Measurements from ENCODE around the gene EP400.

DNA sequence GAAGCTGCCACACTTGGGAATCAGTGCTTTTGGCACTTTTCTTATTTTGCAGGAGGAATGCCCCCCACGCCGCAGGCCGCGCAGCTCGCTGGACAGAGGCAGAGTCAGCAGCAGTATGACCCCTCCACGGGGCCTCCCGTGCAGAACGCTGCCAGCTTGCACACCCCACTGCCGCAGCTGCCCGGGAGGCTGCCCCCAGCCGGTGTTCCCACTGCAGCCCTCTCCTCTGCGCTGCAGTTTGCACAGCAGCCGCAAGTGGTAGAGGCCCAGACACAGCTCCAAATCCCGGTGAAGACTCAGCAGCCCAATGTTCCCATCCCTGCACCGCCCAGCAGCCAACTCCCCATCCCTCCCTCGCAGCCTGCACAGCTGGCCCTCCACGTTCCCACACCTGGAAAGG, 32.3 kb downstream of the EP400 start:
- TF ChIP-seq CEBPB (IDR thresholded peaks at IDR 0.05; ENCODE audit: low read depth, low read length) (no peak), BHLHE40 (IDR thresholded peaks at IDR 0.05; ENCODE audit: low read depth, low read length) (no peak)
- TF ChIP-seq, protein P1, sequence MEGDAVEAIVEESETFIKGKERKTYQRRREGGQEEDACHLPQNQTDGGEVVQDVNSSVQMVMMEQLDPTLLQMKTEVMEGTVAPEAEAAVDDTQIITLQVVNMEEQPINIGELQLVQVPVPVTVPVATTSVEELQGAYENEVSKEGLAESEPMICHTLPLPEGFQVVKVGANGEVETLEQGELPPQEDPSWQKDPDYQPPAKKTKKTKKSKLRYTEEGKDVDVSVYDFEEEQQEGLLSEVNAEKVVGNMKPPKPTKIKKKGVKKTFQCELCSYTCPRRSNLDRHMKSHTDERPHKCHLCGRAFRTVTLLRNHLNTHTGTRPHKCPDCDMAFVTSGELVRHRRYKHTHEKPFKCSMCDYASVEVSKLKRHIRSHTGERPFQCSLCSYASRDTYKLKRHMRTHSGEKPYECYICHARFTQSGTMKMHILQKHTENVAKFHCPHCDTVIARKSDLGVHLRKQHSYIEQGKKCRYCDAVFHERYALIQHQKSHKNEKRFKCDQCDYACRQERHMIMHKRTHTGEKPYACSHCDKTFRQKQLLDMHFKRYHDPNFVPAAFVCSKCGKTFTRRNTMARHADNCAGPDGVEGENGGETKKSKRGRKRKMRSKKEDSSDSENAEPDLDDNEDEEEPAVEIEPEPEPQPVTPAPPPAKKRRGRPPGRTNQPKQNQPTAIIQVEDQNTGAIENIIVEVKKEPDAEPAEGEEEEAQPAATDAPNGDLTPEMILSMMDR (conservative IDR thresholded peaks at IDR 0.05; ENCODE audit: low read depth, low read length), result no peak
